Peyer's patch (tissue), 4 donors: ENCODE results near the gene TFPT. TPM values are rescaled to one million over a fixed set of nuclear protein-coding genes. Genes with fewer than 3 reads are reported as not detected.

Source experiments
- DNase-seq, 3 donors: peaks; one replicate each; pipeline ENCODE4 v3.0.0-alpha.2; 2017 to 2019
- H3K27ac ChIP-seq, 4 donors: fragments of 200-600 bp; sonication (generic); one replicate each; pipeline ENCODE4 v1.5.1; 2016 to 2019
- H3K27me3 ChIP-seq, 2 donors: fragments of 200-600 bp; sonication (generic); one replicate each; pipeline ENCODE4 v1.5.1; 2019
- H3K36me3 ChIP-seq, 3 donors: fragments of 200-600 bp; sonication (generic); one replicate each; pipeline ENCODE4 v1.5.1; 2016 to 2019
- H3K4me1 ChIP-seq, 4 donors: fragments of 200-600 bp; sonication (generic); one replicate each; pipeline ENCODE4 v1.5.1; 2016 to 2019
- H3K4me3 ChIP-seq, 4 donors: fragments of 200-600 bp; sonication (generic); 1 replicate in 3 of 4; 2 replicates in 1 of 4; pipeline ENCODE4 v1.5.1; 2016 to 2019; ENCODE audit warnings: mild to moderate bottlenecking in 1 of 4
- H3K9me3 ChIP-seq, 4 donors: fragments of 200-600 bp; sonication (generic); one replicate each; pipeline ENCODE4 v1.5.1; 2016 to 2019; ENCODE audit warnings: mild to moderate bottlenecking in 1 of 4
- CTCF ChIP-seq, 6 experiments: fragments of 450-650 bp in 4 of 6; fragments of 200-600 bp in 2 of 6; sonication (generic) in 1 of 6; IDR thresholded peaks; one replicate each; pipeline ENCODE4 v1.5.1; 2017 to 2019; ENCODE audit warnings: antibody characterized with exemption in 6 of 6, mild to moderate bottlenecking in 3 of 6, moderate library complexity in 1 of 6
- POLR2A ChIP-seq, 2 donors: fragments of 450-650 bp; IDR thresholded peaks; one replicate each; pipeline ENCODE4 v1.5.1; 2017; ENCODE audit warnings: antibody characterized with exemption in 2 of 2, mild to moderate bottlenecking in 2 of 2, moderate library complexity in 2 of 2
- total RNA-seq, 4 donors: library from RNA; depleted of rRNA; stranded (reverse); fragments of >200 nt; gene quantifications; one replicate each; pipeline ENCODE4 v1.1.0, GENCODE V29; 2016

The TFPT gene
- total RNA-seq, 4 donors from 2014 or later = 9.3 to 15.7 (median 10.6) TPM

GRCh38 chr19:54095136-54095858, 20.2 kb downstream of the TFPT start:
- Histone ChIP-seq H3K27me3 (no peaks in the 10 kb centered on the region), H3K4me1 (peaks cover 0 to 13% (median 5%) of the 10 kb centered on the region in 4 donors), H3K27ac (peak overlapping the region in 1 of 4 donors; percentile 58), H3K9me3 (no peaks in the 10 kb centered on the region), H3K4me3 (peak overlapping the region; percentile 27 to 59 (median 43)), H3K36me3 (no peaks in the 10 kb centered on the region)
- no peak for TF ChIP-seq POLR2A (IDR thresholded peaks at IDR 0.05)
- TF ChIP-seq CTCF (IDR thresholded peaks at IDR 0.05) = no peak
- no peak for DNase-seq

- H3K27me3 ChIP-seq = no peaks in the 10 kb centered on the region
- H3K4me1 ChIP-seq = peaks cover 0 to 13% (median 5%) of the 10 kb centered on the region in 4 donors
- no peak overlapping the region for H3K4me3 ChIP-seq
- H3K27ac ChIP-seq = no peak overlapping the region
- DNase-seq = no peak
- H3K36me3 ChIP-seq = no peaks in the 10 kb centered on the region
- no peaks in the 10 kb centered on the region for H3K9me3 ChIP-seq
- TF ChIP-seq CTCF (IDR thresholded peaks at IDR 0.05) (no peak), POLR2A (IDR thresholded peaks at IDR 0.05) (no peak)
Observed at GRCh38 chr19:54094426-54095000, 20.9 kb downstream of the TFPT start.

- no peak for DNase-seq
- Histone ChIP-seq H3K9me3 (peaks cover 0 to 9% (median 0%) of the 10 kb centered on the region in 4 donors), H3K27ac (no peak overlapping the region), H3K27me3 (no peaks in the 10 kb centered on the region), H3K4me3 (no peak overlapping the region), H3K4me1 (no peaks in the 10 kb centered on the region), H3K36me3 (no peaks in the 10 kb centered on the region)
- TF ChIP-seq POLR2A (IDR thresholded peaks at IDR 0.05) = no peak
- TF ChIP-seq CTCF (IDR thresholded peaks at IDR 0.05) = no peak
Observed at GRCh38 chr19:54084410-54084809, 31.0 kb downstream of the TFPT start.

GRCh38 chr19:54081032-54081431, 34.4 kb downstream of the TFPT start, which contains the start of gene TARM1:
TARM1 (minus strand) TSS chr19:54081365; CDS start chr19:54081340, 25 bp downstream.
- no peak for DNase-seq
- Histone ChIP-seq H3K4me1 (no peaks in the 10 kb centered on the region), H3K9me3 (peaks cover 0 to 9% (median 0%) of the 10 kb centered on the region in 4 donors), H3K27ac (no peak within 1 kb of the TSS), H3K4me3 (no peak within 1 kb of the TSS), H3K36me3 (no peaks in the 10 kb centered on the region), H3K27me3 (no peaks in the 10 kb centered on the region)
- TF ChIP-seq CTCF (IDR thresholded peaks at IDR 0.05) (no peak), POLR2A (IDR thresholded peaks at IDR 0.05) (no peak)

- Histone ChIP-seq H3K27me3 (no peaks in the 10 kb centered on the region), H3K27ac (no peak overlapping the region)
- TF ChIP-seq POLR2A (IDR thresholded peaks at IDR 0.05) = no peak
- TF ChIP-seq CTCF (IDR thresholded peaks at IDR 0.05) = no peak
Observed at GRCh38 chr19:54077334-54077733, 38.1 kb downstream of the TFPT start.

More at GRCh38 chr19:54077334-54077733, 38.1 kb downstream of the TFPT start:
- H3K9me3 ChIP-seq = peaks cover 0 to 9% (median 0%) of the 10 kb centered on the region in 4 donors
- no peaks in the 10 kb centered on the region for H3K4me1 ChIP-seq
- no peak overlapping the region for H3K4me3 ChIP-seq
- no peak for DNase-seq
- H3K36me3 ChIP-seq = no peaks in the 10 kb centered on the region
